Hematopoietic multipotent progenitor cell treated with erythropoietin and hydrocortisone succinate and interleukin-3 and kit ligand, for 8 days (in vitro differentiated cells): Measurements from ENCODE around the gene AJUBA.
"Not testable (repeated sequence)": the region's sequence is repeated elsewhere in the genome, so short reads cannot be mapped to it uniquely, and the experiment has no call there.

ENCODE experiments used
- DNase-seq: peaks from one replicate; pipeline ENCODE4 v3.0.0-alpha.2; 2015

The AJUBA gene

DNA sequence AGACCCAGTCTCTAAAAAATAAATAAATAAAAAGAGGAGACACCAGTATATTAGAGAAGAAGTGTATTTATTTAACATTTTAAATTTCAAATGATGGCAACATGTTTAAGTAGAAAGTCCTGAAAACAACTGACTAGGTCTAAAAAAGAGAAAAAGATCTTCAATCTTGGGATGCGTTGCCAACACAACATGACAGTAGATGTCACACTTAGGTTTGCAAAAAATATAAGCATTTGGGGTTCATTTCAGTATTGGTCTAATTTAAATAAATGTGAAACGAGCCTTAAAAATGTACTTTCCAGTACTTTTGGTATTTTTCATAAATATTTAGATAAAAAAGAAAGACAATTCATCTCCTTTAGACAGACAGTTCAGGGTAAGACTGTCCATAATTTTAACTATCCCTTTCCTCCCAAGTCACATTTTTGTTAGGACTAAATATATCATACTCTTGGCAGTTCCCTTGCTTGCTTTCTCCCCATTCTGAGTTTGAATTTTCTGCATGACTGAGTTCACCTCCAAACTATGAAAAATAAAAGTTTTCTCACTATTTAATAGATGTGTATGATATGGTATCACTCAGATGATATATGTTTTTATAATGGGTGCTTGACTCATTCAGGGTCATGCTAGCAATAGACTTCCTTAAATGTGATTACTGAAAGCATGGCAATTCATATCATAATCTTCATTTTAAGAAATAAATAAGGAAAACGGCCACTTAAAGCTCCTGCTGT, 23.3 kb upstream of the AJUBA start:
- DNase-seq: no peak

DNA sequence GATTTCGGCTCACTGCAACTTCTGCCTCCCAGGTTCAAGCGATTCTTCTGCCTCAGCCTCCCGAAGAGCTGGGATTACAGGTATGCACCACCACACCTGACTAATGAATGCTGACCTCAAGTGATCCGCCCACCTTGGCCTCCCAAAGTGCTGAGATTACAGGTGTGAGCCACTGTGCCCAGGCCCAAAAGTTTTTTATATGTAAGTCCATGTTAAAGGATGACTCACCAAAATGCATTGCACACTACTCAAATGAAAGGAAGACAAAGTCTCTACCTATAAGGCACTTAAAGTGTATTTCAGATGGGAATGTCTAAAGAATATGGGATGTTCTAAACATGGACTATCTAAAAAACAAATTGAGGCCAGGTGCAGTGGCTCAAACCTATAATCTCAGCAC, 21.9 kb upstream of the AJUBA start:
- not testable (repeated sequence) for DNase-seq

DNA sequence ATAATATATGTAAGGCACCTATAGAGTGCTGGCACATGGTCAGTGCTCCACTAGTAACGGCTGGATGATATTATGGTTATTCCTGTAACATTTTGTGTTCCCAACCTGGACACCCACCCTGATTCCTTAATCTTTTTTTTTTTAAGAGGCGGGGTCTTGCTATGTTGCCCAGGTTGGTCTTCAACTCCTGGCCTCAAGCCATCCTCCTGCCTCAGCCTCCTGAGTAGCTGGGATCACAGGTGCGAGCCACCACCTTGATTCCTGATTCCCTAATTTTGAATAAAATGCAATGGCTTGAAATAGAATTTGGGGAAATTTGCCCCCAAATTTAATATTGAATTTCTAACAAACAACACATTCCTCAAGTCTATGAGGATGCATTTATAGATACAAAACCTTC, 20.2 kb upstream of the AJUBA start:
- DNase-seq: no peak

DNA sequence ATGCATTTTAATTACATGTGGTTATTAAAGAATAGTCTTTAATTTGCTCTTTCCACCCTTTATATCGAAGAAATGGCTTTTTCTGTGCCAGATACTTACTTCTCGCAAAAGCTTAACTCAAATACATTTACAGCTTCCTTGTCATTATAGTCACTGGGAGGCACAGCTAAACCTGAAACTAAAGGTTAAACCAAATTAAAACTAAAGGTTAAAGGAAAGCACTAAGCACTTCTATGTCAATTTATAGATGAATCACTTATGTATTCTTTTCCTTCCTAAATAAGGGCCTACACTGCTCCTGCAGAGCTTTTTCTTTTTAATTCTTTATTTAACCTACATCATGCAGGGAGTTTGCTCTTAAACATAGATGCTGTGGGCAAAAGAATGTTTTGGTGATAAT, 18.5 kb upstream of the AJUBA start:
- no peak for DNase-seq

DNA sequence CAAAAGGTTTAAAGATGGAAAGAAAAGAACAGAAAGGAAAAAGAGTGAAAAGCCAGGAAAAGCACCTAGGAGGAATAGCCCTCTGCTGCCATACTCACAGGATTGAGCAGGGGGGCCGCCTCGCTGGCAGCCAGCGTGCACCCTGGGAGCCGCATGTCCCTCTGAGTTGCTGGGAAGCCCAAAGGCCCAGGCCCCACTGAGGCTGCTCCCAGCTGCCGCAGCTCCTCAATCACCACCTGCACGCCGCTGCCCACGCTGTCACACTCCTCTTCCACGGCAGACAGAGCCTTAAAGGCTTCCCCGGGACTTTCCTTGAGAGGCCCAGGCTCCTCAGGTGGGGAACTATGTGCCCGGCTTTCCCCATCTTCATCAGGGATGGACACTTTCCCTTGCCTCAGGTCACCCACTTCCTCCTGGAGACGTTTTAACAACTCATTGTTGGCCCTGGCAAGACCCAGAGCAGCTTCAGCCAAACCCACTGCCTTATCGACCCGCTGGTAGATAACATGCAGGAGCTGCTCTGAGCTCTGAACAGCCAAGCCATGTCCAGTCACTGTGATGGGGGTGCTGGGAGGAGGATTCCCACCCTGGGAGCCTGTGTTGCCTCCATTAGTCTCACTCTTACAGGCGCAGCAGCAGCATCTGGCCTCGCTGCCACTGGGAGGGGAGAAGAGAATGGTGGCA, 16.1 kb upstream of the AJUBA start:
- DNase-seq: no peak

DNA sequence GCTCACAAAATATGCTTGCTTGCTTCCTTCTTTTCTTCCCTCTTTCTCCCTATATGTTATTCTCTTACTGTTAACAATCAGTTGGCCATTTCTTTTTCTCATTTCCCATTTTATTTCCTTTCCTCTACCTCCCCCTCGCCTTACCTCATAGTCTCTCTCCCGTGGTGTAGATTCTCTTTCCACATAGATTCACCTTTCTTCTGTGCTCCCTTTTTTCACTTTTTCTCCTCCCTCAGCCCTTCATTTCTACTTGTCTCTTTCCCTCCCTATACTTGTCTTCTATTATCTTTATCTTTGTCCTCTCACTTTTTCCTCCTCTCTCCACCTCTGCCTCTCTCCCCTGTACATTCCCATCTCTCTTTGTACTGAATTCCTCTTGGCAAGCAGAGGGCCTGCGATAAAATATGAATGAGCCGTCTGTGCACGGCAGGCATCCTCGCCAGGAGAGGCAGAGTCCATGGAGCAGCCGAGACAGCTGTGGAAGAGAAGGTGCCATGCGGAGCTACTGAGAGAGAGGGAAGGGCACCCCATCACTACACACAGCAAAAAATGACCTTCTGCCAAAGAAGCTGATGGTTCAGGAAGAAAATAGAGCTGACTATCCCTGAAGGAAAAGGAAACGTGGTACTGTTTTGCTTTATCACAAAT, 15.4 kb upstream of the AJUBA start:
- no peak for DNase-seq

DNA sequence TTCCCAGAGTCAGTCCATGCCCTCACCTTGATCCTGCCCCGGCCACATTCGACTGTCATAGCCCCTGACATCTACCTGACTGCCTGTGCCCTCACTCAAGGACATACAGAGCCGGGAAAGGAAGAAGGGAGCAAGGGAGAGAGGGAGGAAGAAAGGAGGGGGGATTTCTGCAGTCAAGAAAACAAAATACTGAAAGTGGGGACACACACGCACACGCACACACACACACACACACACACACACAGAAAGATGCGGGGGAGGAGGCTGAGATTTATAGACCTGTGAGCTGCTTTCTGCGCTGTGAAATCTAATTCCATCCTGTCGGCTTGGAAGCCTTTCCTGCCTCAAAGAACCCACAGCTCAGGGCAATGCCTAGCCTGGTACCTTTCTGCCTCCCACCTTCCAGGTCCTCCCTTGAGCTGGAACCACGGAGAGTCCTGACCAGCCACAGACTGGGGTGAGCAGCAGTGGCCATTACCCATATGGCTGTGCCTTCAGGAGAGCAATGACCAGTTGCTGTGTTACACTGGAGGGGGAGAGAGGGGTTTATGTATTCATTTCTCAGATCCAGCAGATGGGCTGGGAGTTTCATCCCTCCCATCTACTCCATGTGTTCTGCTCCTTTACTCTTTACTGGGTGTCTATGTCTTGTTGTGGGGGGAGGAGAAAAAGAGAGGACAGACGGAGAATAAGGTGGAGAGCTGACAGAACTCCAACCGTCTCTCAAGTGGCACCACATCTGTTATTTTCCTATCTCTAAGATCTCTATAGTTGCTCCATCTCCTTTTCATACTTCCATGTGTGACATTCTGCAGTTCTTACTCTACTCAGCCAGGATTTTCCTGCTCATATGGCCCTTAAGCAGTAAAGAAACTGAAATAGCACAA, 14.7 kb upstream of the AJUBA start:
- no peak for DNase-seq

DNA sequence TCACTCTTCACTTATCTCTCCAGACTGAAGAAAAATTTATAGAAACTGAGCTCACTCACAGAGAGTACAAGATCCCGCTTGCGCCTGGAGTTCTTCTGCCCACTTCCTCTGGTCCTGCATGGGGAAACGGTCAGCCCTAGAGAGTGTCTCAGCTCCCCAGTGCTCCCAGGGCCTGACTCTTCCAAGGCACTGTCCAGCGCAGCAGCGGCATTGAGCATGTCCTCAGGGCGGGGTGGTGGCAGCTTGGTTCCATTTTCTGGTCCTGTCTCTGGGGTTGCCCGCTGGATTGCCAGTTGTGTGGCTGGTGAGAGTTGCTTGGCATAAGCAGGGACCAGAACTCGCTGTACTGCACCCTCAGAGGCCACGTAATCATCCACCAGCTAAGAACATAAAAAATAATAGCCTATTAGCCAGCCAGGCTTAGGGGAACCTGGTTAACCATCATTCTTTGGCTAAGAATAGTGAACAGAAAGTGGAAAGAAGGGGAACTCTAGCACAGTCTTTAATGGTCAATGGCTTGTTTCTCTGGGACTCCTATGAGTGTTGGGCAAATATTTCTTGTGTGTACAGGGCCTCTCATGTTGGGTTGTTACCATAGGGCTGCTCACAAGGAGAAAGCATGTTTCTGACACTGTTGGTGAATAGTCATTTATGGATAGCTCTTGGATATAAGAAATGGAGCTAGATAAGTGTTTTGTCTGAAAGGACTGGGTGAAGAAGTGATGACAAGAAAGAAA, 13.7 kb upstream of the AJUBA start:
- DNase-seq: no peak

DNA sequence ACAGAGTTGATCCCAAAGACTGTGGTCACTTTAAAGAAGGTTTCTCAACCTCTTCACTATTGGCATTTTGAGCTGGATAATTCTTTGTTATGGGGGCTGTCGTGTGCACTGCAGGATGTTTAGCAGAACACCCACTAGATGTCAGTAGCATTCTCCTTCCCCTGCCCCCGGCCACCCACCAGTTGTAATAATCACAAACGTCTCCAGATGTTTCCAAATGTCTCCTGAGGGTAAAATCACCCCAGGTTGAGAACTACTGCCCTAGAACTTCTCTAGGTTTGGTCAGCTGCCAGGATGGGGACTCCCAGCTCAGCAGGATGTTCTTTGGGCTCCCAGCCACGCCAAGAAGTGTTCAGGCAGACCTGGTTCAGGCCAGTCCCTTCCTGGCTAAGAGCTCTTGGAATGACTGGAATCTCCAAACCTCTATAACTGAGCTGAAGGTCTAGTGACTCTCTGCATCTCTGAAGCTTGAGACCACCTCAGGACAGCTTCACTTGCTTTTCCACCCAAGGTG, 12.5 kb upstream of the AJUBA start:
- DNase-seq: peak; percentile 59

DNA sequence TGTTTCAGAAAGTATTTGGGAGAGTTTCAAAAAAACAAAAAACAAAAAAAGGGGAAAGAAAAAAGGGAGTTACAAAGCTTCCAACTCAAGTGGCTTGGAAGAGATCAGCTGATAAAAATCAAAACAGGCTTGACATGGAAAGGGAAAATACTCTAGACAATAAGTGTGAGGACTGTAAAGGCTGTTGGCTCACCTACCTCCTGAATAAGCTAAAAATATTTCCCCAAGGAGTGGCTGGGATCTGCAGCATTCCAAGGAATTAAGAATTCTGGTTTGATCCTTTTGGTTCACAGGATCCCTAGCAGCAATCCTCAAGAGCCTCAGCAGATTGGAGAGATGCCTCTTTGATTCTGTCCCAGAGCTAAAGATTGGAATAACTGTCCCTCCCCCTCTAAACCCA, 11.2 kb upstream of the AJUBA start:
- no peak for DNase-seq

DNA sequence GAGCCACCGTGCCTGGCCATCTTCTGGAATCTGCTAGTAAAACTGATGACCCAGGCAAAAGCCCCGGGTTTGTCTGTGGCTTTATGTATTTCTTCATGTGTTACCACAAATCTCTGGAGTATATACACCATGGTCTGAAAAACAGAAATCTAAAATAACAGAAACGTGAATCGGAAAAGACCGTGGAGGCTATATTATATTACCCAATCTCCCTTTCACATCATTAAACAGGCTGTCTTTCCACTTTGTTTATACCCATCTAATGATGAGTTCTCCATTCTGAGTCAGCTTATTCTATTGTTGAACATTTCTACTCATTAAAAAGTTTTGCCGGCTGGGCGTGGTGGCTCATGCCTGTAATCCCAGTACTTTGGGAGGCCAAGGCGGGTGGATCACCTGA, 9.5 kb upstream of the AJUBA start:
- no peak for DNase-seq

DNA sequence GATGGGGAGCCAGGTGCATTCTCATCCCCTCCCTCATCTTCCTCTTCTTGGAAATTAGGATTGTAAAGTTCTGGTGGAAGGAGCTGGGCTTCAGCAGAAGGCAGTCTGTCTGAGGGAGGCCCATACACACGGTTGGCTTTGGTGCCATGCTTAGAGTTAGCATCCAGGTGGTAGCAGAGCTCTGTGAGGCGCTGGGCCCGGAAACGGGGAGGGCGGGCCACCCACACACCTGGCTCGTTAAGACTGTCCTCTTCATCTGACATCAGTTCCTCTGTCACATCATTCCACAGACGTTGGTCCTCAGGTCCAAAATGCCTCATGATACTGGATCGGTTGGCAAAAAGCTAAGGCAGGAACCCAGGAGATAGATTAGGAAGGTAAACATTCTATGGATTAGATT, 4.9 kb upstream of the AJUBA start:
- no peak for DNase-seq

DNA sequence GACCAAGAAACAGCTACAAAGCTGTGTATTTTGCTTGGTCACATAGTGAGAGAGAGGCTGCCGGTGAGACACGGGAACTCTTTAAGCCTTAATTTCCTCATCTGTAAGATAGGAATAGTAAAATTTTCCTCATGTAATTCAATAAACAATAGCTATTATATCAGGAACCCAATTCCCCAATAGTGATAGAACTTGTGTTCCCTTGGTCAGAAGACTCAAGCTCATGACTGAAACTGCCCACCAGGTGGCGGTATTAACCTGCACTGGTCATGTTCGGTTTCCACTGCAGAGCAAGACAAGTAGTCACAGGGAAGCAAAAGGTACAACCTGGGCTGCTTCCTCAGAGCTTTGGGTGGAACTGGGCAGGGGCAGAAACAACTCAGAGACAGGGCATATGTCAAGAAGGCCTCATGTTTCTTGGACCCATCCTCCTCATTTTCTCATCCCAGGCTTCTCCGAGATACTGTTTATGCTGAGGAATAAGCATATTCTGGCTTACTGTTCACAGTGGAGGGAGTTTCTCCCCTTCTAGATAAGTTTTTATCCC, 4.2 kb upstream of the AJUBA start:
- peak; percentile 87 for DNase-seq

DNA sequence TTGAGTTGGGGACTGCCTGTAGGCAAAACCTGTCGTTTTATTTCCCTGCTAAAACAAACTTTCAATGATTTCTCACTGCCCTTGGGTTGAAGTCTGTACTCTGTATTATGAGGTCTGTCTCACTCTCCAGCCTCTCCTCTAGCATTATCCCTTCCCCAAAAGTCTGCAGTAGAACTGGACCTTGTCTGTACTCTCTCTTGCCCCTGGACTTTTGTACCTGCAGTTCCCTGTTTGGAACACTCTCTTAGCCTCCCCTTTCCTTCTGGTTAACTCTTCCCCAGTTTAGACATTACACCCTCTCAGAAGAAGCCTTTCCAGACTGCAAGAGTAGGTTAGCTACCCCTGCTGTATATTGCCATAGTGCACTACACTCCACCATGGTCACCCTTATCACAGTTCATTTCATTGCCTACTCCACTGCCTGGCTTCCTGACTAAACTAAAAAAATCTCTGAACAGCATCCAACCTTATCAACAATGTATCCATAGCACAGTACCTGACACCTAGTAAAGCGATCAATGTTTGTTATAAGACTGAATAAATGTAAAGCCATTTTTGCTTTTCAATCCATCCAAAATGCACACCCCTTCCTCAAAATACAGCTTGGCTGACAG, 3.6 kb upstream of the AJUBA start:
- no peak for DNase-seq

DNA sequence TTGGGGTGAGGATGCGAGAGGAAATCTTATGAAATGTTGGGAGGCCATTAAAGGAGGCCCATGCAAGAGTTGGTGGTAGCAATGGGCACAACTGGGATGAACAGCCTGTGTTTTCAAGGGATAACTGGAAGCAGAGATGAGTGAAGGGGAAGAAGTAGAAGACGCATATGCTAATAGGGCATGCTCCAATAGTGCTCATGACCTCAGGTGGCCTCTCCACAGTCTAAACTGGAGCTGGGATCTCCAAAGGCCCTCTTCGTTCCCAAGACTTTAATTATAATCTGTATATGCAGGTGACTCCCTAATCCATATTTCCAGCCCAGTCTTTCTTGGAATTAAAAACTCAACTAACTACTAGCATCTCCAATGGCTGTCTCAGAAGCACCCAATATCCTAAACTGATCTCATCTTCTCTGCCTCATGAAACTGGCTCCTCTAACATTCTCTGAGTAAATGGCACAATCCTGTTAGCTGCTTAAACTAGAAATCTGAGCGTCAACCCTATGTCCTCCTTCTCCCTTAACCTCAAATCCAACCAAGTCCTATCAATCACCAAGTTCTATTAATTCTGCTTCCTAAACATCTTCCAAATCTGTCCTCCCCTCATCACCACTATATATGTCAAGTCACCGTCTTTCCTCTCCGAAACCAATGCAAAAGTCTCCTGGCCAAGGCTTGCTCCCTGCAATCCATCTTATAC, 2.8 kb upstream of the AJUBA start:
- DNase-seq: no peak

DNA sequence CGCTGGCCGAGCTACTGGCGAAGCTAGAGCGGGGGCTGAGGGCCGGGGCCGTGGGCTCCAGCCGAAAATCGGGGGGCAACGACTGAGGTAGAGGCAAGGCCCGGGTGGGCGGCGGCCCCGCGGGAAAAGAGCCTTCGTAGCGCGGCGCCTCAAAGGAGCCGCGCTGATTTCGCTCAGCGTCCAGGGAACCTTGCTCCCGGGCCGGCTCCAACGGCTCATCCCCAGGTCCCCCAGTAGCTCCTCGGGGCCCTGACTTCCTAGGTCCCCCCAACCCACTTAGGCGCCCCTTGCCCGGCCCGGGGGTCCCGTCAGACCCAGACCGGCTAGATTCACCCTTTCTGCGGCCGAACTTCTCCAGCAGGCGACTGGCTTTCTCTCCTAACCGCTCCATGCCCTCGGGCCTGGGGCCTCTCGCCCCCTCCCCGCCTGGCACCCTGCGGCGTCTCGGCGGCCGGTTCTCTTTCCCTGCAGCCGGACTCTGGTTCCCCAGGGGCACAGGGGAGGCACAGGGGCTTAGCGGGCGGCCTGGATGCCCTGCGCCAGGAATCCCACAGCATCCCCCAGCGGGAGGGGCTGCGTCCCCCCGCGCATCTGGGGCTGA, 375 bp downstream of the AJUBA start:
- no peak for DNase-seq

DNA sequence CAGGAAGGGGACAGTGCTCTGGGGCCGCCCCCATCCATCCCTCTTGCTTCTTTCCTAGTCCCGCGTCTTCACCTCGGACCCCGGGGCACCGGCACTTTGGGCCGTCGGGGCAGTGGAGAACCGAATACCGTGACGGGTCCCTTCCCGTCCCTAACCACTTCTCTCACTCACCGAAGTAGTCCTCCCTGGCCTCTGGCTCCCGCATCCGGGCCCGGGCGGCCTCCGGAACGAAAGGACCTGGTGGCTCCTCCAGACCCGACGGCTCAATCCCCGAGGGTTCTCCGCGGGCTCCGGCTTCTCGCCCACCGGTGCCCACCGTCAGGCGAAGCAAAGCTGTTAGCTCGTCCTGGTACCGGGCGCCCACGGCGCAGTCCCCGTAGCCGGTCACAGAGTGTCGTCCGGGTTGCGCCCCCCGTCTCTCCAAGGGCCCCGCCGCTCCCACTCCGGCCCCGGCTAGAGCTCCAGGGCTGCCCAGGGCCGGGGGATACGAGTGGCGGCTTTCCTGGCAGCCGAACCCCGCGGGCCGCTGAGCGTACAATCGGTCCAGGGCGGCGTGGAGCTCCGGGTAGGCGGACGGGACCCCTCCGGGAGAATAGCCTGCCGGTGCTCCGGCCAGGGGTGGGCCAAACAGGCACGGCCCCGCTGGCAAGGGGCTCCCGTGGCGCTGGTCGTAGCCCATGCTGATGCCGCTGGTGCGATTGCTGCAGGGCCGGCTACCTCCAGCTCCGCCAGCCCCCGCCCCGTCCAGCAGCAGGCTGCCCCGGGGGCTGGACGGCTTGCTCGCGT, 1.1 kb downstream of the AJUBA start:
- no peak for DNase-seq

DNA sequence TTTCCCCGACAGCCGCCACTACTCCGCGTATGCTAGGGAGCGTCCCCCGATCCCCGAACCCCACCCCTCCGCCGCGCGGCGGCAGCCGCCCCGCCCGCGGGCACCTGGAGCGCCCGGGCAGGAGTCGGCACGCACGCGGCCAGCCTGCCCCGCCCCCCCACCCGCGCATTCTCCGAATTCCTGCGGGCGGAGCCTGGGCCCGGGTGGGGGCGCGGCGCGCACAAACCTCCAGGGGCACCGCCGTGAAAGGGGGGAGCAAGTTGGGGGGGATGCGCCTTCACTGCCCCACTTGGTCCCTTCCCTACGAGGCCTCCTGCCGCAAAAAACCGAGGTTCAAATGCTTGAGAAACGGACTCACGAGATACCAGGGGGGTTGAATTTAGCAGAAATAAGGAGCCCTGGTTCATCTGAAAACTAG, 1.7 kb downstream of the AJUBA start:
- no peak for DNase-seq

DNA sequence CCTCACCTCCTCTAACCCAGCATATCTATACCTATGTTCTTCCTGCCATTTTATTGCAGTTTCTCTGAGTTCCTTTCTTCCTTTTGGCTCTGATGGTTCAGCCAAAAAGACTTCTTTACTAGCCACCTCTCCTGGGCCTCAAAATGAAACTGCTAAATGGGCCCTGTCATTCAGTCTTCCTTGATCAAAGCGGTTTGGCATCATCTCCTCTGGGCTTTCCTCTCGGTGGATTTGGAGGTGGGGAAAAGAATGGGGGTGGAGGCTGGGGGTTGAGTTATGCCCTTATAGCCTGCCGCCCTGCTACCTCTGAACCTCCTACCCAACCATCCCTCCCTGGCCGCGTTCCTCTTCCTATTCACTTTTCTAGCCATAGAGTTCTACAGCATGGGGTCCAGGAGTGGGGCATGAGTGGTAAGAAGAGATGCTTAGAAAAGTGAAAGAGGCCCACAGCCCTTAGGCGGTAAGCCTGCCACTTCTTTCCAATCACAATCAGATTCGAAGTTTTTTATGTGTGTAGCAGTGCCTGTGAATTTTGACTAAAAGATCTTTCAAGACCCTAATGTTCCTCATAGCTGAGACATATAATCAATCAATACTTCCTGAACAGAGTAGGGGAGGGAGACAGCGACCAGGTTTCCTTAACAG, 2.5 kb downstream of the AJUBA start:
- no peak for DNase-seq
